Loucy (cell line): Measurements from ENCODE around the gene RBBP8.

Experiments
- H2AFZ ChIP-seq: fragments of 200-600 bp; sonication (generic); 2 replicates; pipeline ENCODE4 v1.6.0; 2016; ENCODE audit warnings: antibody characterized with exemption, mild to moderate bottlenecking, low read length, moderate library complexity
- H3F3A ChIP-seq: fragments of 200-600 bp; 2 replicates; pipeline ENCODE4 v1.6.0; 2016; ENCODE audit warnings: antibody characterized with exemption, low read depth, mild to moderate bottlenecking
- H3K27me3 ChIP-seq: fragments of 200-600 bp; sonication (generic); 2 replicates; pipeline ENCODE4 v1.6.1; 2014; ENCODE audit warnings: low read length, mild to moderate bottlenecking; ENCODE audit not compliant: insufficient read depth, poor library complexity, severe bottlenecking
- H3K36me3 ChIP-seq: fragments of 200-600 bp; sonication (generic); 2 replicates; pipeline ENCODE4 v1.6.1; 2016; ENCODE audit warnings: low read length; ENCODE audit not compliant: insufficient read depth
- H3K4me1 ChIP-seq: fragments of 200-600 bp; sonication (generic); 2 replicates; pipeline ENCODE4 v1.5.1; 2014; ENCODE audit warnings: low read length, mild to moderate bottlenecking; ENCODE audit not compliant: insufficient read depth, poor library complexity, severe bottlenecking
- H3K4me2 ChIP-seq: fragments of 200-600 bp; sonication (generic); 2 replicates; pipeline ENCODE4 v1.6.0; 2014; ENCODE audit warnings: antibody characterized with exemption, low read length, low read depth, mild to moderate bottlenecking; ENCODE audit not compliant: poor library complexity, severe bottlenecking
- H3K4me3 ChIP-seq: fragments of 200-600 bp; sonication (generic); 2 replicates; pipeline ENCODE4 v1.5.1; 2014; ENCODE audit warnings: low read length, mild to moderate bottlenecking, mixed read lengths; ENCODE audit not compliant: poor library complexity, severe bottlenecking
- H3K79me2 ChIP-seq: fragments of 200-600 bp; sonication (generic); 2 replicates; pipeline ENCODE4 v1.6.1; 2014; ENCODE audit warnings: low read length; ENCODE audit not compliant: insufficient read depth
- H3K9ac ChIP-seq: fragments of 200-600 bp; sonication (generic); 2 replicates; pipeline ENCODE4 v1.6.0; 2014; ENCODE audit warnings: mild to moderate bottlenecking, low read depth, low read length, moderate library complexity; ENCODE audit not compliant: poor library complexity, severe bottlenecking
- H3K9me2 ChIP-seq: fragments of 200-600 bp; sonication (generic); replicated peaks from 2 replicates; pipeline ENCODE4 v1.6.1; 2016; ENCODE audit warnings: low read depth, low read length, mixed read lengths
- H3K9me3 ChIP-seq: fragments of 200-600 bp; sonication (generic); 2 replicates; pipeline ENCODE4 v1.6.1; 2014; ENCODE audit warnings: mild to moderate bottlenecking, antibody characterized with exemption, low read length, low read depth; ENCODE audit not compliant: insufficient read depth
- H4K20me1 ChIP-seq: fragments of 200-600 bp; sonication (generic); 2 replicates; pipeline ENCODE4 v1.6.0; 2014; ENCODE audit warnings: antibody characterized with exemption, low read length, mild to moderate bottlenecking; ENCODE audit not compliant: insufficient read depth, poor library complexity, severe bottlenecking
- EZH2phosphoT487 ChIP-seq: fragments of 200-600 bp; IDR thresholded peaks from 2 replicates; pipeline ENCODE4 v1.6.1; 2018; ENCODE audit warnings: antibody characterized with exemption, mild to moderate bottlenecking, moderate library complexity, borderline replicate concordance
- TF ChIP-seq, protein P1 (sequence below): fragments of 200-600 bp; sonication (generic); conservative IDR thresholded peaks from 2 replicates; pipeline ENCODE4 v1.5.1; 2014; ENCODE audit warnings: mild to moderate bottlenecking, antibody characterized with exemption, low read length

RBBP8 gene

DNA sequence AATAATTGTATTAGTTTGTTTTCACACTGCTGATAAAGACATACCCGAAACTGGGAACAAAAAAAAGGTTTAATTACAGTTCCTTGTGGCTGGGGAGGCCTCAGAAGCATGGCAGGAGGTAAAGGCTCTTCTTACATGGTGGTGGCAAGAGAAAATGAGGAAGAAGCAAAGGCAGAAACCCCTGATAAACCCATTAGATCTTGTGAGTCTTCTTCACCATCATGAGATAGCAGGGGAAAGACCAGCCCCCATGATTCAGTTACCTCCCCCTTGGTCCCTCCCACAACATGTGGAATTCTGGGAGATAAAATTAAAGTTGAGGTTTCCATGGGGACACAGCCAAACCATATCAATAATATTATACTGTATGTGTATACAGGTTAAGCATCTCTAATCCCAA is 128.9 kb downstream of the RBBP8 start:
- Histone ChIP-seq H3K4me2 (no peak overlapping the region), H3K9ac (no peak overlapping the region), H3K4me1 (no peaks in the 10 kb centered on the region), H3K9me3 (peaks cover 6% of the 10 kb centered on the region; the same call in 1 of the 2 replicates), H3K4me3 (no peak overlapping the region), H3K79me2 (no peaks in the 10 kb centered on the region), H3K27me3 (no peaks in the 10 kb centered on the region), H3F3A (no peaks in the 10 kb centered on the region), H3K36me3 (no peaks in the 10 kb centered on the region), H2AFZ (no peak overlapping the region), H3K9me2 (no peaks in the 10 kb centered on the region), H4K20me1 (no peaks in the 10 kb centered on the region)
- TF ChIP-seq EZH2phosphoT487, result no peak
- TF ChIP-seq, protein P1, sequence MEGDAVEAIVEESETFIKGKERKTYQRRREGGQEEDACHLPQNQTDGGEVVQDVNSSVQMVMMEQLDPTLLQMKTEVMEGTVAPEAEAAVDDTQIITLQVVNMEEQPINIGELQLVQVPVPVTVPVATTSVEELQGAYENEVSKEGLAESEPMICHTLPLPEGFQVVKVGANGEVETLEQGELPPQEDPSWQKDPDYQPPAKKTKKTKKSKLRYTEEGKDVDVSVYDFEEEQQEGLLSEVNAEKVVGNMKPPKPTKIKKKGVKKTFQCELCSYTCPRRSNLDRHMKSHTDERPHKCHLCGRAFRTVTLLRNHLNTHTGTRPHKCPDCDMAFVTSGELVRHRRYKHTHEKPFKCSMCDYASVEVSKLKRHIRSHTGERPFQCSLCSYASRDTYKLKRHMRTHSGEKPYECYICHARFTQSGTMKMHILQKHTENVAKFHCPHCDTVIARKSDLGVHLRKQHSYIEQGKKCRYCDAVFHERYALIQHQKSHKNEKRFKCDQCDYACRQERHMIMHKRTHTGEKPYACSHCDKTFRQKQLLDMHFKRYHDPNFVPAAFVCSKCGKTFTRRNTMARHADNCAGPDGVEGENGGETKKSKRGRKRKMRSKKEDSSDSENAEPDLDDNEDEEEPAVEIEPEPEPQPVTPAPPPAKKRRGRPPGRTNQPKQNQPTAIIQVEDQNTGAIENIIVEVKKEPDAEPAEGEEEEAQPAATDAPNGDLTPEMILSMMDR, result no peak

DNA sequence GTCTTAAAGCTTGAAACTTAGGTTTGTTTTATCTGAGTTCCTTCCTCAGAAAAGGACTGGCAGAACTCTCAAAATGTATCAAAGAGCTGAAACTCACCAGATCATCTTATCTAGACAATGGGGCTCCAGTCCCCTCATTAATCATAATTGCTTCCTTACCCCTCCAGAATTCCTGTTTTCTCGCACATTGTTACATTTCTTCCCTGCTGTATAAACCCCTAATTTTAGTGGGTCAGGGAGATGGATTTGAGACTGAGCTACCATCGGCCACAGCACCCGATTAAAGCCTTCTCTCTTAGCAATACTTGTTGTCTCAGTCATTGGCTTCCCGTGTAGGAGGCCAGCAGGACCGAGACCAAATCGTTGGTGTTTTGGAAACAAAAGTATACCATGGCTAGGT is 130.4 kb downstream of the RBBP8 start:
- TF ChIP-seq, protein P1, result no peak
- no peak for TF ChIP-seq EZH2phosphoT487
- no peak overlapping the region for H3K9ac ChIP-seq
- no peaks in the 10 kb centered on the region for H3K9me2 ChIP-seq
- H3K9me3 ChIP-seq, result peaks cover 6% of the 10 kb centered on the region; the same call in 1 of the 2 replicates
- no peak overlapping the region for H3K4me3 ChIP-seq
- no peak overlapping the region for H3K4me2 ChIP-seq
- no peaks in the 10 kb centered on the region for H3K27me3 ChIP-seq
- H3K4me1 ChIP-seq, result peaks cover 13% of the 10 kb centered on the region
- H3F3A ChIP-seq, result no peaks in the 10 kb centered on the region
- no peaks in the 10 kb centered on the region for H4K20me1 ChIP-seq
- no peak overlapping the region for H2AFZ ChIP-seq
- no peaks in the 10 kb centered on the region for H3K36me3 ChIP-seq
- H3K79me2 ChIP-seq, result no peaks in the 10 kb centered on the region

DNA sequence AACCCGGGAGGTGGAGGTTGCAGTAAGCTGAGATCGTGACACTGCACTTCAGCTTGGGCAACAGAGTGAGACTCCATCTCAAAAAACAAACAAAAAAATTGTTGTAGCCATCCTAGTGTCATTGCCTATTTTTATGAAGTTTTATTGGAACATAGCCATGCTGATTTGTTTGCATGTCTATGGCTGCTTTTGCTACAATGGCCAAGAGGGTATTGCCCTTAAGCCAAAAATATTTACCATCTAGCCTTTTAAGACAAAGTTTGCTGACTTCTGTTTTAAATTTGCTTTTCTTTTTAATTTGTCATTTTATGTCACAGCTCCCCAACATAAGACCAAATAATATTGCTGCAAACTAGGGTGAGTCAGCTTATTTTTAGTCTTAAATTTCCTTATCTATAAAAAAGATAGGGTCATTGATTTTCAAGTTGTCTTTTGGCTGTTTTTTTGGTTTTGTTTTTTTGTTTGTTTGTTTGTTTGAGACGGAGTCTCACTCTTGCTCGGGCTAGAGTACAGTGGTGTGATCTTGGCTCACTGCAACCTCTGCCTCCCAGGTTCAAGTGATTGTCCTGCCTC is 132.2 kb downstream of the RBBP8 start:
- no peaks in the 10 kb centered on the region for H3K36me3 ChIP-seq
- no peaks in the 10 kb centered on the region for H3K9me2 ChIP-seq
- no peaks in the 10 kb centered on the region for H3F3A ChIP-seq
- H3K9me3 ChIP-seq, result peaks cover 6% of the 10 kb centered on the region; the same call in 1 of the 2 replicates
- H3K9ac ChIP-seq, result no peak overlapping the region
- TF ChIP-seq, protein P1, result no peak
- TF ChIP-seq EZH2phosphoT487, result no peak
- no peaks in the 10 kb centered on the region for H4K20me1 ChIP-seq
- peaks cover 31% of the 10 kb centered on the region for H3K4me1 ChIP-seq
- no peak overlapping the region for H3K4me2 ChIP-seq
- H3K27me3 ChIP-seq, result no peaks in the 10 kb centered on the region
- no peak overlapping the region for H3K4me3 ChIP-seq
- H3K79me2 ChIP-seq, result no peaks in the 10 kb centered on the region
- no peak overlapping the region for H2AFZ ChIP-seq
